ENCODE data around the gene OR4D9.

DNA sequence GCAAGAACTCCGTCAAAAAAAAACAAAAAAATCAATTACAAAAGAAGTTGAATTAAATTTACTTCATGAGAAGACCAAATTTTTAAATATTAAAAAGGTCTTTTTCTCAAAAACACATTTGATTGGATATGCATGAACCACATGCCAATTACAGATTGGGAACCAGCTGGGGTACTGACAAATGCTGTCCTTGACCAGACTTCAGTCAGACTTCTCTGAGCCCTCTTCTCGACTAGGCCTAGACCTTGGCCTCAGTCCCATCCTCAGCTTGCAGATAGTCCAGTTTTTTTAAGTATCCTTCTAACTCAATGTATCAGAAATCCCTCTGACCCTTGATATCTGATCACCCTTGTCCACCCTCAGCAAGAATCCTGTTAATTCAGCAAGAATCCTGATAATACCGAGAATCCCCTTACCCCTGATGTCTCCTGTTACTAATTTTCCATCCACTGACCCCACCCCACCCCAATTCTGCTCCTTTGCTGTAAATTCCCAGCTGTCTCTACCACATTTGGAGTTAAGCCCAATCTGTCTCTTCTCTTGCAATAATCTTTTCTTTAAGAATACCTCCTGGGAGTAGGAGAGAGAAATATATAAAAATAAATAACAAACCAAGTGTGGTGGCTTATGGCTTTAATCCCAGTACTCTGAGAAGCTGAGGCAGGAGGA is 30.9 kb downstream of the OR4D9 start:
- no peak for TF ChIP-seq CTCF (IDR thresholded peaks at IDR 0.05)
- no peak for TF ChIP-seq REST (IDR thresholded peaks at IDR 0.05; ENCODE audit: insufficient read depth in 1 of 2, low read depth in 2 of 2, low read length in 1 of 2)
- no peak for TF ChIP-seq POLR2AphosphoS5 (IDR thresholded peaks at IDR 0.05; ENCODE audit: low read depth, low read length)
- no peak for TF ChIP-seq SIN3A (IDR thresholded peaks at IDR 0.05; ENCODE audit: borderline replicate concordance, insufficient read depth, low read depth, low read length)
